ENCODE results near the gene D2HGDH. TPM values are rescaled to one million over a fixed set of nuclear protein-coding genes. Genes with fewer than 3 reads are reported as not detected.

The D2HGDH gene
- total and polyA plus RNA-seq, 2 of the 8 experiments (the other 6 are each of a cell fraction or from before 2014, with no cell fraction given): 3.4 to 8.1 TPM

DNA sequence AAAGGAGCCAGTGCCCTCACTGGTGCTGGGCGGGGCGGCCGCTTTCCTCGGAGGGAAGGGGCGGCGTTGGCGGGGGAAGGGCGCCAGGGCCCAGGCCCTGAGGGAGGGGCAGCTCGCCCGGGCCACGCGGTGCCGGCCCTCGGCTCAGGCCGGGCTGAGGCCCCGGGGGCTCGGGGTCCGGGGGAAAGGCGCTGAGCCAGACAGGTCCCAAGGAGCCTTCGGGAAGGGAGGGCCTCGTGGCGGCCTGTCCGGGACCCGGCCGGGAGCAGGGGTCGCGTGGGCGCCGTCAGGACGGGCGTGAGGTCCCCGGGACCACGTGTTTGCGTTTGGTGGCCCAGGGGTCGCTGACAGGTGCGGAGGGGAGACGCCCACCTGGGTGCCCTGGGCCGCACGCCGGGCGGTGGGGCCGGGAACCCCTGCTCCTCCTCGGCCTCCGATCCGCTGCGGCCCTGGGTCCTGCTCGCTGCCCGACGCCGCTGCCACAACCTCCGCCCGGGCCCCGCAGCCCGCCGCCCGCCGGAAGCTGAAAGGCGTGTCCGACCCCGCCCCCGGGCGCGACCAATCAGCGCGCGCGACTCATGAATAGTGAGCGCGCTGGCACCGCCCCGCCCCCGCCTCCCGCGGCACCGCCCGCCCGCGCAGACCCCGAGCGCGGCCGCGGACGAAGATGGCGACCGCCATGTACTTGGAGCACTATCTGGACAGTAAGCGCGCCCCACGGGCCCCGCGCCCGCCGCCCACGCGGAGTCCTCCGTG lies 32.9 kb upstream of the D2HGDH start, which contains the start of gene ING5:
TSS of gene ING5 (plus strand) at position 641 of the 756 bp plus-strand sequence. CDS start at position 668, 27 bp downstream.
- ChIA-PET POLR2A (ENCODE audit: partially characterized antibody) (interaction anchor here (0.6 to 11.2 kb wide), 39 partner anchors 9 to 599 kb away, joined by 3 to 265 read pairs (median 4); partner anchors contain the start of genes ATG4B, D2HGDH, DTYMK and MTERF4), CTCF (ENCODE audit: partially characterized antibody) (interaction anchor here (0.6 to 2.6 kb wide), 11 partner anchors 11 to 924 kb away, joined by 3 to 11 read pairs (median 5); partner anchors contain the start of genes D2HGDH and DTYMK)
- no peak within 1 kb of the TSS for H3K23ac ChIP-seq (ENCODE audit: insufficient read length)
- H2BK15ac ChIP-seq (ENCODE audit: low read length): no peak within 1 kb of the TSS
- peak within 1 kb of the TSS; percentile 95 for H2BK5ac ChIP-seq (ENCODE audit: low read depth, low read length)
- peak within 1 kb of the TSS; percentile 32 for H3K18ac ChIP-seq (ENCODE audit: extremely low read depth, low read length)
- H3K4me3 ChIP-seq (ENCODE audit: extremely low read depth in 1 of 4, insufficient read depth in 2 of 4, low read depth in 3 of 4, low read length in 4 of 4): peak within 1 kb of the TSS; percentile 76 to 95 (median 81)
- H3K4me1 ChIP-seq (replicated peaks in 1 of 4; ENCODE audit: control insufficient read depth in 3 of 4, insufficient read depth in 4 of 4, low read length in 3 of 4): peaks cover 0 to 5% (median 3%) of the 10 kb centered on the region in 4 experiments; a peak in 4 of 7 replicates
- peak within 1 kb of the TSS; percentile 29; the same call in 1 of the 2 replicates for H2AK5ac ChIP-seq (ENCODE audit: low read depth, low read length)
- no peak within 1 kb of the TSS for H2BK20ac ChIP-seq (ENCODE audit: low read length)
- H2BK120ac ChIP-seq (replicated peaks; ENCODE audit: low read depth, low read length): peak within 1 kb of the TSS; percentile 64
- H4K20me1 ChIP-seq (replicated peaks in 1 of 2; ENCODE audit: control insufficient read depth in 1 of 2, insufficient read depth in 2 of 2, low read length in 2 of 2): peaks cover 4 to 8% of the 10 kb centered on the region in 2 experiments
- WGBS, 2 experiments (ENCODE audit: extremely low coverage in 1 of 2, insufficient coverage in 1 of 2, insufficient read length in 1 of 2, insufficient replicate concordance in 2 of 2, low coverage in 1 of 2, low lambda C conversion rate in 2 of 2, missing lambda C conversion rate in 1 of 2): 2% methylated on average over 10 of the region's 96 CpGs; no CpG with 5 or more reads in 1 of the 2 experiments
- peaks cover 5 to 19% of the 10 kb centered on the region in 2 experiments; a peak in 3 of 4 replicates for H3K79me2 ChIP-seq (ENCODE audit: control insufficient read depth in 1 of 2, insufficient read depth in 2 of 2, low read length in 2 of 2)
- H3K79me1 ChIP-seq (ENCODE audit: low read depth, low read length): peaks cover 5% of the 10 kb centered on the region; the same call in 1 of the 2 replicates
- peak within 1 kb of the TSS; percentile 96 for H3K4ac ChIP-seq (replicated peaks; ENCODE audit: insufficient read length, low read depth, low read length)
- H3K27ac ChIP-seq (ENCODE audit: low read depth, low read length): peak within 1 kb of the TSS; percentile 98
- peak within 1 kb of the TSS; percentile 91 for H4K91ac ChIP-seq (replicated peaks; ENCODE audit: insufficient read length, low read length)
- FAIRE-seq (no peak), DNase-seq (ENCODE audit: low read depth in 1 of 2, low spot score in 2 of 2) (peak; percentile 73 to 98)
- H4K8ac ChIP-seq (ENCODE audit: extremely low read depth, insufficient read depth, low read length): peak within 1 kb of the TSS; percentile 98
- H3K4me2 ChIP-seq (ENCODE audit: insufficient read depth in 1 of 2, low read depth in 2 of 2, low read length in 2 of 2): peak within 1 kb of the TSS; percentile 63 to 83
- H2AFZ ChIP-seq (ENCODE audit: low read length): no peak within 1 kb of the TSS
- peak within 1 kb of the TSS; percentile 61 for H4K5ac ChIP-seq (ENCODE audit: insufficient read length, low read depth, low read length)
- no peaks in the 10 kb centered on the region for H3K9me3 ChIP-seq (ENCODE audit: insufficient read depth in 2 of 2, low read depth in 1 of 2, low read length in 1 of 2)
- H3K36me3 ChIP-seq (ENCODE audit: control insufficient read depth in 2 of 4, insufficient read depth in 4 of 4, low read length in 3 of 4): peaks cover 7 to 16% (median 13%) of the 10 kb centered on the region in 4 experiments
- no peak within 1 kb of the TSS for H3K14ac ChIP-seq (ENCODE audit: insufficient read length)
- H3K56ac ChIP-seq (replicated peaks; ENCODE audit: insufficient read length, low read depth, low read length): peak within 1 kb of the TSS; percentile 69
- peaks cover 2% of the 10 kb centered on the region; the same call in 1 of the 2 replicates for H3K23me2 ChIP-seq (ENCODE audit: low read depth, low read length)
- no peak within 1 kb of the TSS for H2BK12ac ChIP-seq (ENCODE audit: low read depth, low read length)
- no peaks in the 10 kb centered on the region for H3K27me3 ChIP-seq (replicated peaks in 1 of 4; ENCODE audit: control insufficient read depth in 3 of 4, extremely low read depth in 1 of 4, insufficient read depth in 3 of 4, low read length in 3 of 4)
- peak within 1 kb of the TSS; percentile 75 to 99 (median 98) for H3K9ac ChIP-seq (replicated peaks in 1 of 4; ENCODE audit: extremely low read depth in 1 of 4, low read depth in 3 of 4, low read length in 3 of 4)
- TF ChIP-seq CEBPB (IDR thresholded peaks at IDR 0.05; ENCODE audit: low read depth, low read length): no peak
- peak; percentile 68; the same call in 1 of the 2 replicates for TF ChIP-seq RBBP5 (IDR thresholded peaks at IDR 0.05; ENCODE audit: borderline replicate concordance, low read depth, low read length)
- peak; percentile 86 for TF ChIP-seq POLR2AphosphoS5 (IDR thresholded peaks at IDR 0.05; ENCODE audit: low read depth, low read length)
- peak; percentile 2; the same call in 1 of the 2 replicates for TF ChIP-seq JUND (IDR thresholded peaks at IDR 0.05; ENCODE audit: low read length)
- 0 out of 2 replicates have a peak, but pooled peaks have one; percentile 9 for TF ChIP-seq NRF1 (IDR thresholded peaks at IDR 0.05; ENCODE audit: low read depth, low read length)
- TF ChIP-seq, protein P1, sequence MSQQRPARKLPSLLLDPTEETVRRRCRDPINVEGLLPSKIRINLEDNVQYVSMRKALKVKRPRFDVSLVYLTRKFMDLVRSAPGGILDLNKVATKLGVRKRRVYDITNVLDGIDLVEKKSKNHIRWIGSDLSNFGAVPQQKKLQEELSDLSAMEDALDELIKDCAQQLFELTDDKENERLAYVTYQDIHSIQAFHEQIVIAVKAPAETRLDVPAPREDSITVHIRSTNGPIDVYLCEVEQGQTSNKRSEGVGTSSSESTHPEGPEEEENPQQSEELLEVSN (IDR thresholded peaks at IDR 0.05): no peak; the same call in 1 of the 2 replicates
- TF ChIP-seq NANOG (IDR thresholded peaks at IDR 0.05; ENCODE audit: insufficient read depth, low read depth, low read length, poor library complexity, severe bottlenecking): peak; percentile 62
- TF ChIP-seq HDAC6 (IDR thresholded peaks at IDR 0.05; ENCODE audit: low read depth, low read length): no peak
- TF ChIP-seq SIN3A (conservative IDR thresholded peaks at IDR 0.05 in 1 of 2, IDR thresholded peaks at IDR 0.05 in 1 of 2; ENCODE audit: low read depth in 1 of 2, low read length in 2 of 2): peak in 1 of 2 experiments; percentile 79; a peak in 2 of 4 replicates
